Hepatocyte (in vitro differentiated cells): Measurements from ENCODE around the gene HLA-DMA.

Experiments
- CTCF ChIP-seq: fragments of 200-600 bp; sonication (generic); IDR thresholded peaks from 2 replicates; pipeline ENCODE4 v1.5.1; 2016; ENCODE audit warnings: antibody characterized with exemption, mild to moderate bottlenecking; ENCODE audit not compliant: poor library complexity
- EZH2 ChIP-seq: fragments of 200-600 bp; sonication (generic); IDR thresholded peaks from 2 replicates; pipeline ENCODE4 v1.6.1; 2016; ENCODE audit warnings: antibody characterized with exemption, mild to moderate bottlenecking, borderline replicate concordance
- EZH2phosphoT487 ChIP-seq: fragments of 200-600 bp; sonication (generic); IDR thresholded peaks from one replicate; pipeline ENCODE4 v1.6.1; 2018; ENCODE audit warnings: antibody characterized with exemption, mild to moderate bottlenecking, low read depth, moderate library complexity; ENCODE audit not compliant: unreplicated experiment, severe bottlenecking

GRCh38 chr6:32971581-32972352 lies 18.9 kb upstream of the HLA-DMA start:
- TF ChIP-seq CTCF, result no peak
- no peak for TF ChIP-seq EZH2
- TF ChIP-seq EZH2phosphoT487, result no peak
